GM12864 (cell line): ENCODE data around the gene TRAF7.

Experiments
- DNase-seq: peaks from one replicate; pipeline ENCODE4 v3.0.0-alpha.2; 2011; ENCODE audit warnings: low read depth
- H3K4me3 ChIP-seq: 2 replicates; pipeline ENCODE4 v1.5.1; 2011; ENCODE audit warnings: mild to moderate bottlenecking, low read depth, low read length, control low read depth
- CTCF ChIP-seq: IDR thresholded peaks from 2 replicates; pipeline ENCODE4 v1.5.1; 2011; ENCODE audit warnings: low read depth, mild to moderate bottlenecking, moderate library complexity, low read length, control low read depth, inconsistent platforms; ENCODE audit errors: missing control alignments

The TRAF7 gene

GRCh38 chr16:2187212-2187611 is 31.6 kb downstream of the TRAF7 start:
- no peak overlapping the region for H3K4me3 ChIP-seq
- no peak for TF ChIP-seq CTCF
- no peak for DNase-seq

DNA sequence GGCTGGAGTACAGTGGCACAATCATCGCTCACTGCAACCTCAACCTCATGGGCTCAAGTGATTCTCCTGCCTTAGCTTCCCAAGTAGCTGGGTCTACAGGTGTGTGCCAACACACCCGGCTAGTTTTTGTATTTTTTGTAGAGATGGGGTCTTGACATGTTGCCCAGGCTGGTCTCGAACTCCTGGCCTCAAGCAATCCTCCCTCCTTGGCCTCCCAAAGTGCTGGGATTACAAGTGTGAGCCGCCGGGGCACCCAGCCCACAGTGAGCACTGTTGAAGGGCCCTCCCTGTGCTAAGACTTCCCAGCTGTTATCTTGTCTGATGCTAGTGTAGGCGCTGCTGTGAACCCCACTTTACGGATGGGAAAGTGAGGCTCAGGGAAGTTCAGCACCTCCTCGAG is 32.8 kb downstream of the TRAF7 start:
- H3K4me3 ChIP-seq: no peak overlapping the region
- no peak for TF ChIP-seq CTCF
- DNase-seq: no peak

- DNase-seq: no peak
- TF ChIP-seq CTCF: no peak
- H3K4me3 ChIP-seq: no peak overlapping the region
Observed at GRCh38 chr16:2189252-2189893, 33.8 kb downstream of the TRAF7 start.

DNA sequence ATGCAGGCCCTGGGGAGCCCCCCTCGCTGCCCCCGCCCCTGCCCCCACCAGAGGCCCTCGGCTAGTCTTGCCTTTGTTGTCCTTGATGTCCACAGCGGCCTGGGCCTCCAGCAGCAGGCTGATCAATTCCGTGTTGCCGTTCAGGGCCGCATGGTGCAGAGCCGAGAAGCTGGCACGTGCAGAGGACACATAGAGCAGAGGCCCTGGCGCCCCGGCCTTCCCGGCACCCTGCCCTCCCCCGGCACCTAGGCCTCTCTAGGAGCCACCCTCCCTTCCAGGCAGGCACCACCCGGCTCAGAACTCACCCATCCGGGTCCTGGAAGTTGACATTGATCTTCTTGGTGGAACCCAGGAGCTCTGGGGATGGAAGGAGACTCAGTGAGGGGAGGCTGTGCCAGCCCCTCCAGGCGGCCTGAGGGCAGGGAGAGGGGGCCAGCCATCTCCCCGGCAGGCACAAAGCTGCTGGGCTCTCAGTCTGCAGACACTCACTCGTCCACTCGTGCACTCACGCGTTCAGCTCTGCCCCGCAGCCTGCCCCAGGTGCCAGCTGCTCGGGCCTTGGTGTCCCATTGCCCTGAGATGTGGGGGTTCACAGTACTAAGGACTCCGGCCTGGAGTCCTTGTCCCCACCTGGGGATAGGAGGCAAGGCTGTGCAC is 34.5 kb downstream of the TRAF7 start:
- DNase-seq: no peak
- no peak for TF ChIP-seq CTCF
- no peak overlapping the region for H3K4me3 ChIP-seq

- TF ChIP-seq CTCF: no peak
- H3K4me3 ChIP-seq: no peak overlapping the region
- DNase-seq: no peak
Observed at GRCh38 chr16:2190659-2191445, 35.3 kb downstream of the TRAF7 start.

- DNase-seq: no peak
- TF ChIP-seq CTCF: no peak
Observed at GRCh38 chr16:2191446-2191706, 35.8 kb downstream of the TRAF7 start.

More at GRCh38 chr16:2191446-2191706, 35.8 kb downstream of the TRAF7 start:
- H3K4me3 ChIP-seq: no peak overlapping the region
